IPS-18c (cell line): ENCODE measurements around the gene MRPS18B.
A peak's percentile ranks its signal among the peaks of the same experiment; 100 is the strongest.
"Not testable (repeated sequence)": the region's sequence is repeated elsewhere in the genome, so short reads cannot be mapped to it uniquely, and the experiment has no call there.

Experiments
- H3K4me3 ChIP-seq: 2 replicates; pipeline ENCODE4 v1.7.0; 2013; ENCODE audit warnings: low read depth, mild to moderate bottlenecking, low read length, moderate library complexity; ENCODE audit not compliant: insufficient read depth
- H3K9me3 ChIP-seq: one replicate; pipeline ENCODE4 v1.6.1; 2013; ENCODE audit warnings: mild to moderate bottlenecking, low read length, moderate library complexity; ENCODE audit not compliant: control insufficient read depth, insufficient read depth

MRPS18B gene

GRCh38 chr6:30655743-30656094 is 38.1 kb downstream of the MRPS18B start:
- H3K4me3 ChIP-seq = no peak overlapping the region
- H3K9me3 ChIP-seq = no peaks in the 10 kb centered on the region

GRCh38 chr6:30656513-30656912 is 38.9 kb downstream of the MRPS18B start:
- H3K9me3 ChIP-seq = no peaks in the 10 kb centered on the region
- no peak overlapping the region for H3K4me3 ChIP-seq

- H3K9me3 ChIP-seq = no peaks in the 10 kb centered on the region
- no peak overlapping the region for H3K4me3 ChIP-seq
These were observed 39.8 kb downstream of the MRPS18B start for GRCh38 chr6:30657454-30657853.

- not testable (repeated sequence) for H3K4me3 ChIP-seq, H3K9me3 ChIP-seq
These were observed 40.3 kb downstream of the MRPS18B start for GRCh38 chr6:30657922-30658321.

- Histone ChIP-seq H3K4me3 (no peak overlapping the region), H3K9me3 (no peaks in the 10 kb centered on the region)
These were observed 47.5 kb downstream of the MRPS18B start for GRCh38 chr6:30664994-30665767.

GRCh38 chr6:30666300-30666699 is 48.7 kb downstream of the MRPS18B start:
- not testable (repeated sequence) for H3K9me3 ChIP-seq, H3K4me3 ChIP-seq

GRCh38 chr6:30670760-30671527 is 53.3 kb downstream of the MRPS18B start:
- Histone ChIP-seq H3K9me3 (no peaks in the 10 kb centered on the region), H3K4me3 (no peak overlapping the region)

- Histone ChIP-seq H3K4me3 (peak within 1 kb of the TSS; percentile 98), H3K9me3 (no peaks in the 10 kb centered on the region)
These were observed 55.0 kb downstream of the MRPS18B start, which contains the start of gene DHX16 for GRCh38 chr6:30672445-30673253. DHX16 (minus strand) TSS chr6:30673006; CDS start chr6:30672841, 165 bp downstream.
